HG03520 (cell line): ENCODE measurements around the gene NLN.
"Not testable (repeated sequence)": the region's sequence is repeated elsewhere in the genome, so short reads cannot be mapped to it uniquely, and the experiment has no call there.

Source experiments
- ATAC-seq: cut with Tn5 transposase; IDR thresholded peaks from one replicate; pipeline ENCODE4 v1.9.1; 2021; ENCODE audit warnings: mild to moderate bottlenecking, moderate library complexity; ENCODE audit not compliant: unreplicated experiment

The NLN gene

DNA sequence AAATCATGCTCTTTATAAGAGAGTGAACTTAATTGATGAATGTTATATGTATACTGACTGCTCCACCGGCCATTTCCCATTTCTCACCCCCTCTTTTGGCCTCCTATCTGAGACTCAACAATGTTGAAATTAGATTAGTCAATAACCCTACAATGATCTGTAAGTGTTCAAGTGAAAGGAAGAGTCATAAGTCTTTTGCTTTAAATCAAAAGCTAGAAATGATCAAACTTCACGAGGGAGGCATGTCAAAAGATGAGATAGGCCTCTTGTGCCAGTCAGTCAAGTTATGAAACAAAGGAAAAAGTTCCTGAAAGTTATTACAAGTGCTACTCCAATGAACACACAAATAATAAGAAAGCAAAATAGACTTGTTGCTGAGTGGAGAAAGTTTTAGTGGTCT lies 83.1 kb downstream of the NLN start:
- no peak for ATAC-seq

- not testable (repeated sequence) for ATAC-seq
Observed at GRCh38 chr5:65807494-65807893, 85.5 kb downstream of the NLN start.

DNA sequence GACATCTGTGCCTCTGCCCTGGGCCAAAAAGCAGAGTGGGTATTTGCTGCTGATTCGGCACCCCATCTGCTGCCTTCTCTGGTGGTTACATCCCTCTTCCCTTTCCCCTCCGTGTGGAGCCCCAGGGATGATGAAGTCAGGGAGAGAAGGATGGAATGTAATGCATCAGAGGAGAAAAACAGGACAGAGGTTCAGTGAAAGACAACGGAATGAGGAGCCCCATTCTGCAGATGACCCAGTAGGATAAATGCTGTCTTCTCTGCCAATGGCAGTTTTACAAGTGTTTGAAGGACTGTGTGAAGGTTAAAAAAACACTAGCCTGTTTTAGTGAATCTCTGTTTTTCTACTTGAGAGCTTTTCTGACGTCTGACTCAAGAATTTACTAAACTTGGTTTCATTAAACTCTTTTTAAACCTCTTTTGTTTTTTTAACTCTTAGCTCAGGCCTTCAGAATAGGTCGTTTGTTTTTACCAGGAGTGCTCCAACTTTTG lies 86.3 kb downstream of the NLN start:
- no peak for ATAC-seq

DNA sequence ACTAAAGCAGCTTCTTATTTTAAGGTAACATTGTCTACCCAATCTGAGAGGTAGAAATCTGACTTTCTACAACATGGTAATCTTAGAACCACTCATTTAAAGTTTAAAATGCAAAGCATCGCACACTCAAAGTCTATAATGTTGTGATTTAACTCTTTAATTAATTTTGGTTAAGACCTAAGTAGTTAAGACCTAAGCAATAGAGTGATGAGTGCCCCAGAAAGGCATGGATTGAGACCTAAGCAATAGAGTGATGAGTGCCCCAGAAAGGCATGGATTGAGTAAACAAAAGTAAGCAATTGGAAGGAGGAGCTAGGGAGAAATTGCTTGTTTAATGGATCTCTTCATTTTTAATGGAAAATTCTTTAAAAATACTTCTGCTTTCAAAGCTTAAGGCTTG lies 86.8 kb downstream of the NLN start:
- no peak for ATAC-seq

GRCh38 chr5:65809817-65810531 lies 88.0 kb downstream of the NLN start:
- ATAC-seq, result no peak

DNA sequence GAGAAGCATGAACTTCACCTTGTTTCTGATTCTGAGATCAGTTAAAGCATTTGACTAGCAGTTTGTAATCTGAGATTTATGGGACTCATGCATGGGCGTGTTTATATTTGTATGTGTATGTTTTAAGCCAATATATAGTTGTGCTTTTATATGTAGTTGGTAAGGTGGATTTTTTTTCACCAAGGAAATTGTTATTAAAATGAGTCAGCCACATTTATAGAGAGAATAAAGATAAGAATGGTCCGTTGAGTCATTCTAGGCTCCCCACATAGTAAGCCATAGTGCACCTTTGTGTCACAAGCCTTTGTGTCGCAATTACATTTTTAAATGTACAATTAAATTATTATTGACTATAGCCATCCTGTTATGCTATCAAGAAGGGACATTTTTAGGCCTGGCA lies 89.0 kb downstream of the NLN start:
- ATAC-seq, result no peak

DNA sequence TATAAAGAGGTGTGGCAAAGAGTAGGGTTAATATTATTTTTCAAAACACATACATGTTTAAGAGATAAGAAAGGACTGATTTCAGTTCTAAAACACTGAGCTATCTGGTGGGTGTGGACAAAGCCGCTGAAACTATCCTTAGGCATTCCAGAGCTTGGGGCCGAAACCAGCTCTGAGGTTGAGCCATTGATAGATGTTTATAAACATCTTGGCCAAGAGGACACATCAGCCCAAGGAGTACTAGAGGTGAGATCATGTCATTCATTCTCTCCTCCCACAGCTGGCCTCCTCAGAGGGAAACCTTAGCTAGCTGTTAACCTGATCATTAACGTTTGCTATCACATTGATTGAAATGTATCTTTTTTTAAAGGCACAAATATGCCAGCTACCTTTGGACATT lies 89.9 kb downstream of the NLN start:
- no peak for ATAC-seq

DNA sequence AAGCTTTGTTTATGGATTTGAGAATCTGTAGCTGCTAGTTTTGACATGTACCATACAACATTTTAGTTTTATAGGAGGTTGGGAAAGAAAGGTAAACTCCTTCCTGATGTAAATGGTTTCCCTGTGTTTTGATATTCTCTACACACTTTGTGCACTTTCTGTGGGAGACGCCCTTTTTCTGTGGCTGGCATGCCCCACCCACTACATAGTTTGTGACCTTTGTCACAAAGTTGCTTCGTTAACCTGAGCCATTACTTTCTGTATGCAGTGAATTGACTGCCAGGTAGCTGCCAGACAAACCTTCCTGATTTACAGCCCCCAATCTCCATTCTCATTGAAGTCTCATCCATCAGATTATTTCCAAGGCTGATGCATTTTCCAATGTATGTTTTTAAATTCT lies 90.6 kb downstream of the NLN start:
- no peak for ATAC-seq

- no peak for ATAC-seq
Observed at GRCh38 chr5:65813174-65813573, 91.2 kb downstream of the NLN start.

- ATAC-seq, result no peak
Observed at GRCh38 chr5:65815161-65815560, 93.2 kb downstream of the NLN start.

DNA sequence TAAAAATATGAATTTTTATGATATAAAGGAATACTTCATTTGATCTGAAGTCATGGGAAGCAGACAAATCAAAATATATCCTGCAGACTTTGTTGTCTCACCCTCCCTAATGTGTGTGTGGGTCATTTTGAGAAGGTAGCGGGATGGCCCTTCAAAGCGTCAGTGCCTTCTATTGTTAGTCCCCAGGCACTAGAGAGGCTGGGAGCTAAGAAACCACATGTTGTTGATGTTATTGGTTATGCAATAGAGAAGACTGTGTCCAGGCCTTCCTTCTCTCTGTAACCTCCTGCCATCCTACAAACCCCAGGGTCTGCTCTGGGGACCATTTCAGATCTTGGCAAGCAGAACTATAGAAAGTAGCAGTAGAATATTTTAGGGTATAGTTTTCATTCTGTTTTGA lies 94.7 kb downstream of the NLN start:
- no peak for ATAC-seq

DNA sequence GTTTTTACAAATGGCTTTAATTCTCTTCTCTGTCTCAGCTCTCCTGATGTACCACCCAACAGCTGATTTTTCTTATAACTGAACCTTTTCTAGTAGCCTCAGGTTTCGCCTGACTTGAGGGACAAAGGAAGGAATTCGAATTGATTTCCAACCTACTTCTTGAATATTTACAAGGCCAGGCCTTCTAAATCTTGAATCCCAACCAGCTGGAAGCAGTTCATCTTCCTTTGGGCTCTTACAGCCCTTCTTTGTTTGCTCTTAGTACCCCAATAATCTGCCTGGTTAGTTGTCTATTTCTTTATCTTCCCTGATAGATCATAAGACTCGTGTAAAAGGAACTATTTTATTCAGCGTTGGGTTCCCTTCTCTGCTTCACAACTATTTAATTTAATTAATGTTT lies 95.9 kb downstream of the NLN start:
- no peak for ATAC-seq

GRCh38 chr5:65818592-65818991 lies 96.6 kb downstream of the NLN start:
- no peak for ATAC-seq

GRCh38 chr5:65819215-65819904 lies 97.4 kb downstream of the NLN start:
- no peak for ATAC-seq

- ATAC-seq, result no peak
Observed at GRCh38 chr5:65819905-65820240, 97.9 kb downstream of the NLN start.

GRCh38 chr5:65820373-65820772 lies 98.4 kb downstream of the NLN start:
- ATAC-seq, result no peak

DNA sequence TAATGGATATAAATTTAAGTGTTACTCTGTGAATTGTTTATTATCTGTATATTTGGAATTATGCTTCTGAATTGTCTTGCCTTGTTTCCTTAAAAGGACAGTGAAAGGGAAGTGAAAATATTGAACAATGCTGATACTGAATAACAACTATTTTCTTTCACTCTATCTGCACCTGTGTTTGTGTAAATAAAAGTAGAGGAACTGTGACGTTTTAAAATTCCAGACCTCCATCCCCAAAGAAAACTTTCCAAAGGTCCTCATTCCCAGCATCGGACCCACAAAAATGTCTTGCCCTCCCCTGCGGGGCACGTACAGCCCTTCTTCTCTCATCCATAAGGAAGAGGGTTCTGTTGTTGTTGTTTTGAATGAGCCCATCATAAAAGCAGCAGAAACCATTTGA lies 100.0 kb downstream of the NLN start:
- ATAC-seq, result no peak

- no peak for ATAC-seq
Observed at GRCh38 chr5:65822710-65823109, 100.7 kb downstream of the NLN start.

- no peak for ATAC-seq
Observed at GRCh38 chr5:65823204-65823603, 101.2 kb downstream of the NLN start.

DNA sequence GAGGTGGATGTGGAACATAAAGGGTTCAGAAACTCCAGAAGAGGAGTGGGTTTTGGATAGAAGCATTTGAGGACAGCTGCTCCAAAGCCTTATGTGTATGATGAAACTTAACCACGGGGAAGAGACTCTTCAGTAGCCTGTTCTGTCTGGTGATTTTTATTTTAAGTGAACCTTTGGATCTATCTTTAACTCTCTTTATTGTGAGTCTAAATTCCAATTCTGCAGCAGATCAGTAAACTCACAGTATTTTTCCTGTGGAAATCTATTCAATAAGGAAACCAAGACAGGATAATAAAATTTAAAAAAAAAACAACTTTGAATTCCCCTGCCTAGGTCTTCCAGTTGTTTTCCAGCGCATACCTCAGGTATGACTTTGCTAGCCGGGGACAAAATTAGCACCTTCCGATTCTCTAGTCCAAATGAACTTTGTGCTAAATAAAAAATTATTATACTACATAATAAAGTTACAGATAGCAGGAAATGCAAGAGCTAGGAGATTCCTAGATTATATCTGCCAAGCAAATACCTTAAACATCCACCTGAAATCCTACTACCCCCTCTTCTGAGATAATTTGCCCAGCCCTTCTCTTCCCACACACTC lies 101.9 kb downstream of the NLN start:
- no peak for ATAC-seq

DNA sequence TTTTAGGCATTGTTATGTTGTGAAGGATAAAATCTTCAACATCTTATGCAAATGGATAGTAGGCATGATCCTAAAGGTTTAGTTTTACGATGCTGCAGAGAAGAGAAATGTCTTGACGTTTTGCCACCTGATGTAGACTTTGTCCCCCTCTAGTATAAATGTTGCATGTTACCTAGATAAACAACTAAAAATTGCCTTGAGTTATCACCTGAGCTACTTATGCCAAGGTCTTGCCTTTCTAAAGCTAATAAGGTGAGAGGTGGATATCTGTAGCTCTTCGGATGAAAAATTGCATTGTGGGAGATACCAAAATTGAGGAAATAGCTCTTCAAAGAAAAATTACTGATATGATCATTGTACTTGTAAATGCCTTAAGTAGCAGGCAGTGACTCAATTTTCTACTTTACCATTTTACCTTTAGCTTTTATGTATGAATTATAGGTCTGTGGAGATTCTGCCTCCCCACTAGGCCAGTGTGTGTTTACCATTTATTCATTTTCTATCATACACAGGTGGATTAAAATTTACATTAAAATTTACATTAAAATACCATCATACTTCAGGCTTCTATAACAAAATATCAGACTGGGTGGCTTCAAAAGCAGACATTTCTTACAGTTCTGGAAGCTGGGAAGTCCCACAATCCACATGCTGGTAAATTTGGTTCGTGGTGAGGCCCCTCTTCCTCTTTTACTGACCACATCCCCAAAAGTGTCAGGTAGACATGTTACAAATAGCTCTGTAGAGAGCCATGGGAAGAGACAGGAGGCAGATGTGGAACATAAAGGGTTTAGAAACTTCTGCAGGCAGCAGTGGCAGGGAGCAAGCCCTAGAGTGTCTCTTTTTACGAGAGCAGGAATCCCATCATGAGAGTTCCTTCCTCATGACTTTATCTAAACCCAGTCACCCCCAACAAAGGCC lies 103.7 kb downstream of the NLN start:
- ATAC-seq, result no peak
